ENCODE results near the gene MAST2.

DNA sequence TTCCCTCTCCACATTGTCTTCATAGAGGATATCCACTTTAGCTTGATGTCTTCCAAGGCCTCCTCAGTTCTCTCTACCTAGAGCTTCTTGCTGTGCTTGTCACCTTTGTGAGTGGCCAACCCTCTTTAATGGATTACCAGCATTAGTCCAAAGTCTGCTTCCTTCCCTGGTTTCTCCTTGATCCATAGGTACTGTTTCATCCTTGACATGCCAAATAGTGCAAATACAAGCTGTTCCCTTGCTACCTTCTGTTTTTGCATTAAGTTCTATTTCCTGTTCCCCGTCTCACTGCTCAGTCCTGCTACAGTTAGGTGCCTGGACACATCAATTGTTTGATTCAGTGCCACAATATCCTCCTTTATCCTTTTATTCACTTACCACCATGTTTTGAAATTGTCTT is 19.2 kb downstream of the MAST2 start:
- TF ChIP-seq, protein P1, sequence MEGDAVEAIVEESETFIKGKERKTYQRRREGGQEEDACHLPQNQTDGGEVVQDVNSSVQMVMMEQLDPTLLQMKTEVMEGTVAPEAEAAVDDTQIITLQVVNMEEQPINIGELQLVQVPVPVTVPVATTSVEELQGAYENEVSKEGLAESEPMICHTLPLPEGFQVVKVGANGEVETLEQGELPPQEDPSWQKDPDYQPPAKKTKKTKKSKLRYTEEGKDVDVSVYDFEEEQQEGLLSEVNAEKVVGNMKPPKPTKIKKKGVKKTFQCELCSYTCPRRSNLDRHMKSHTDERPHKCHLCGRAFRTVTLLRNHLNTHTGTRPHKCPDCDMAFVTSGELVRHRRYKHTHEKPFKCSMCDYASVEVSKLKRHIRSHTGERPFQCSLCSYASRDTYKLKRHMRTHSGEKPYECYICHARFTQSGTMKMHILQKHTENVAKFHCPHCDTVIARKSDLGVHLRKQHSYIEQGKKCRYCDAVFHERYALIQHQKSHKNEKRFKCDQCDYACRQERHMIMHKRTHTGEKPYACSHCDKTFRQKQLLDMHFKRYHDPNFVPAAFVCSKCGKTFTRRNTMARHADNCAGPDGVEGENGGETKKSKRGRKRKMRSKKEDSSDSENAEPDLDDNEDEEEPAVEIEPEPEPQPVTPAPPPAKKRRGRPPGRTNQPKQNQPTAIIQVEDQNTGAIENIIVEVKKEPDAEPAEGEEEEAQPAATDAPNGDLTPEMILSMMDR (IDR thresholded peaks at IDR 0.05; ENCODE audit: extremely low read depth in 1 of 2, insufficient read depth in 1 of 2, low read depth in 1 of 2, low read length in 2 of 2): no peak
- TF ChIP-seq MYC (IDR thresholded peaks at IDR 0.05; ENCODE audit: low read depth, low read length) (no peak), POLR2AphosphoS5 (IDR thresholded peaks at IDR 0.05; ENCODE audit: insufficient read depth, low read depth, low read length) (no peak), EZH2 (IDR thresholded peaks at IDR 0.05; ENCODE audit: borderline replicate concordance, low read depth, low read length, severe bottlenecking) (no peak), POLR2A (IDR thresholded peaks at IDR 0.05; ENCODE audit: low read depth, low read length) (no peak), GATA2 (IDR thresholded peaks at IDR 0.05; ENCODE audit: insufficient read depth, insufficient read length, low read depth, low read length) (no peak)

Measured in endothelial cell of umbilical vein (primary cell).